H1 (cell line): ENCODE data around the gene SEMA3F. TPM values are rescaled to one million over a fixed set of nuclear protein-coding genes. Genes with fewer than 3 reads are reported as not detected.

Source experiments
- CTCF ChIA-PET: fragments of 300-600 bp; sonication (Branson Sonifier 250); formaldehyde crosslinking; loops from one replicate; lab custom pipeline; 2021; ENCODE audit not compliant: partially characterized antibody; lab: Charles Lee
- POLR2A ChIA-PET: fragments of 300-600 bp; sonication (Branson Sonifier 250); formaldehyde crosslinking; loops from one replicate; lab custom pipeline; 2021; ENCODE audit warnings: inconsistent platforms; ENCODE audit not compliant: partially characterized antibody; lab: Charles Lee
- DNase-seq, 2 experiments: peaks; one replicate each; pipeline versions ENCODE4 v3.0.0 to v3.0.0-alpha.2; 2010 to 2022; ENCODE audit warnings: low spot score in 2 of 2, low read depth in 1 of 2, mixed read lengths in 1 of 2
- FAIRE-seq: peaks from 2 replicates; lab custom pipeline; 2011; peaks lifted over from hg19 to GRCh38; lab: Jason Lieb, UNC
- H2AFZ ChIP-seq: 2 replicates; pipeline ENCODE4 v1.8.1; 2012; ENCODE audit warnings: low read length, inconsistent platforms
- H2AK5ac ChIP-seq: 2 replicates; pipeline ENCODE4 v1.6.1; 2013; ENCODE audit warnings: low read depth, low read length
- H2BK120ac ChIP-seq: replicated peaks from 2 replicates; pipeline ENCODE3; 2013; ENCODE audit warnings: low read depth, low read length, inconsistent platforms
- H2BK12ac ChIP-seq: 2 replicates; pipeline ENCODE4 v1.6.1; 2013; ENCODE audit warnings: low read depth, low read length
- H2BK15ac ChIP-seq: 2 replicates; pipeline ENCODE4 v1.6.1; 2013; ENCODE audit warnings: low read length
- H2BK20ac ChIP-seq: 2 replicates; pipeline ENCODE4 v1.6.1; 2013; ENCODE audit warnings: low read length
- H2BK5ac ChIP-seq: 2 replicates; pipeline ENCODE4 v1.6.1; 2013; ENCODE audit warnings: low read depth, low read length
- H3K14ac ChIP-seq: 2 replicates; pipeline ENCODE4 v1.6.1; 2013; ENCODE audit warnings: inconsistent platforms; ENCODE audit not compliant: insufficient read length
- H3K18ac ChIP-seq: 2 replicates; pipeline ENCODE4 v1.6.1; 2013; ENCODE audit warnings: low read length; ENCODE audit errors: extremely low read depth
- H3K23ac ChIP-seq: 2 replicates; pipeline ENCODE4 v1.6.1; 2013; ENCODE audit warnings: inconsistent platforms; ENCODE audit not compliant: insufficient read length
- H3K23me2 ChIP-seq: 2 replicates; pipeline ENCODE4 v1.6.1; 2013; ENCODE audit warnings: low read depth, low read length
- H3K27ac ChIP-seq: 2 replicates; pipeline ENCODE4 v1.6.1; 2011; ENCODE audit warnings: low read depth, low read length, inconsistent platforms
- H3K27me3 ChIP-seq, 4 experiments: replicated peaks in 1 of 4; 1 replicate in 1 of 4; 2 replicates in 3 of 4; pipeline versions ENCODE4 v1.6.1 to v1.8.1; 2011 to 2013; ENCODE audit warnings: low read length in 3 of 4, mild to moderate bottlenecking in 3 of 4, inconsistent platforms in 2 of 4, mixed read lengths in 2 of 4, moderate library complexity in 1 of 4; ENCODE audit not compliant: control insufficient read depth in 3 of 4, insufficient read depth in 3 of 4; ENCODE audit errors: extremely low read depth in 1 of 4
- H3K36me3 ChIP-seq, 4 experiments: 2 replicates each; pipeline versions ENCODE4 v1.6.1 to v1.8.1; 2011 to 2013; ENCODE audit warnings: mild to moderate bottlenecking in 4 of 4, low read length in 3 of 4, moderate library complexity in 2 of 4, control low read depth in 1 of 4, inconsistent platforms in 1 of 4; ENCODE audit not compliant: insufficient read depth in 4 of 4, control insufficient read depth in 2 of 4
- H3K4ac ChIP-seq: replicated peaks from 2 replicates; pipeline ENCODE3; 2013; ENCODE audit warnings: low read length, low read depth, mixed read lengths, inconsistent platforms; ENCODE audit not compliant: insufficient read length
- H3K4me1 ChIP-seq, 4 experiments: replicated peaks in 1 of 4; 1 replicate in 1 of 4; 2 replicates in 3 of 4; pipeline versions ENCODE4 v1.6.1 to v1.8.1; 2011 to 2013; ENCODE audit warnings: low read length in 3 of 4, inconsistent platforms in 2 of 4, mixed read lengths in 1 of 4; ENCODE audit not compliant: insufficient read depth in 4 of 4, control insufficient read depth in 3 of 4
- H3K4me2 ChIP-seq, 2 experiments: 2 replicates each; pipeline versions ENCODE4 v1.6.1 to v1.8.1; 2011 to 2013; ENCODE audit warnings: low read depth in 2 of 2, low read length in 2 of 2, control low read depth in 1 of 2, inconsistent platforms in 1 of 2, mild to moderate bottlenecking in 1 of 2; ENCODE audit not compliant: insufficient read depth in 1 of 2
- H3K4me3 ChIP-seq, 4 experiments: fragments of 200-600, 300-600 bp in 1 of 4; sonication (generic), shearing (Covaris generic), sonication (Bioruptor Twin) in 1 of 4; 2 replicates each; pipeline versions ENCODE4 v1.5.1 to v1.8.1; 2011 to 2016; ENCODE audit warnings: low read length in 4 of 4, low read depth in 3 of 4, control low read depth in 2 of 4, inconsistent platforms in 2 of 4, mild to moderate bottlenecking in 2 of 4, mixed read lengths in 1 of 4, moderate library complexity in 1 of 4; ENCODE audit not compliant: insufficient read depth in 2 of 4; ENCODE audit errors: extremely low read depth in 1 of 4
- H3K56ac ChIP-seq: replicated peaks from 2 replicates; pipeline ENCODE3; 2013; ENCODE audit warnings: low read depth, mild to moderate bottlenecking, mixed read lengths, low read length, inconsistent platforms; ENCODE audit not compliant: insufficient read length
- H3K79me1 ChIP-seq: 2 replicates; pipeline ENCODE4 v1.6.1; 2013; ENCODE audit warnings: low read depth, low read length, control low read depth
- H3K79me2 ChIP-seq, 2 experiments: 2 replicates each; pipeline versions ENCODE4 v1.6.1 to v1.8.1; 2012 to 2013; ENCODE audit warnings: low read length in 2 of 2, mild to moderate bottlenecking in 2 of 2, inconsistent platforms in 1 of 2; ENCODE audit not compliant: insufficient read depth in 2 of 2, control insufficient read depth in 1 of 2
- H3K9ac ChIP-seq, 4 experiments: replicated peaks in 1 of 4; 1 replicate in 1 of 4; 2 replicates in 3 of 4; pipeline versions ENCODE4 v1.6.1 to v1.8.1; 2011 to 2013; ENCODE audit warnings: low read depth in 3 of 4, low read length in 3 of 4, control low read depth in 2 of 4, mild to moderate bottlenecking in 2 of 4, moderate library complexity in 2 of 4, inconsistent platforms in 1 of 4; ENCODE audit errors: extremely low read depth in 1 of 4
- H3K9me3 ChIP-seq, 2 experiments: 2 replicates each; pipeline versions ENCODE4 v1.6.1 to v1.8.1; 2012 to 2013; ENCODE audit warnings: mild to moderate bottlenecking in 2 of 2, moderate library complexity in 2 of 2, control low read depth in 1 of 2, inconsistent platforms in 1 of 2, low read depth in 1 of 2, low read length in 1 of 2, mixed read lengths in 1 of 2; ENCODE audit not compliant: insufficient read depth in 2 of 2
- H4K20me1 ChIP-seq, 2 experiments: replicated peaks in 1 of 2; 2 replicates each; pipeline versions ENCODE3 to v1.8.1; 2011 to 2013; ENCODE audit warnings: inconsistent platforms in 2 of 2, low read length in 2 of 2, mild to moderate bottlenecking in 1 of 2; ENCODE audit not compliant: insufficient read depth in 2 of 2, control insufficient read depth in 1 of 2
- H4K5ac ChIP-seq: 2 replicates; pipeline ENCODE4 v1.6.1; 2013; ENCODE audit warnings: low read length, low read depth, mixed read lengths, inconsistent platforms; ENCODE audit not compliant: insufficient read length
- H4K8ac ChIP-seq: 2 replicates; pipeline ENCODE4 v1.8.0; 2013; ENCODE audit warnings: mild to moderate bottlenecking, moderate library complexity, low read length, inconsistent platforms; ENCODE audit not compliant: insufficient read depth; ENCODE audit errors: extremely low read depth
- H4K91ac ChIP-seq: replicated peaks from 2 replicates; pipeline ENCODE3; 2013; ENCODE audit warnings: low read length, mixed read lengths, inconsistent platforms; ENCODE audit not compliant: insufficient read length
- ATF3 ChIP-seq: IDR thresholded peaks from 2 replicates; pipeline ENCODE4 v1.6.1; 2011; ENCODE audit warnings: low read depth, mild to moderate bottlenecking, low read length; ENCODE audit not compliant: insufficient read depth
- BRCA1 ChIP-seq: IDR thresholded peaks from 2 replicates; pipeline ENCODE4 v1.6.1; 2012; ENCODE audit warnings: low read depth, low read length, improper control_type of control experiment
- CHD2 ChIP-seq: IDR thresholded peaks from 2 replicates; pipeline ENCODE4 v1.6.1; 2012; ENCODE audit warnings: low read length, improper control_type of control experiment
- EGR1 ChIP-seq: IDR thresholded peaks from 2 replicates; pipeline ENCODE4 v1.6.1; 2011; ENCODE audit warnings: low read depth, low read length, borderline replicate concordance
- EP300 ChIP-seq, 2 experiments: IDR thresholded peaks; 1 replicate in 1 of 2; 2 replicates in 1 of 2; pipeline ENCODE4 v1.6.1; 2011 to 2012; ENCODE audit warnings: low read depth in 2 of 2, low read length in 2 of 2, mild to moderate bottlenecking in 2 of 2, borderline replicate concordance in 1 of 2, inconsistent platforms in 1 of 2, moderate library complexity in 1 of 2
- GTF2F1 ChIP-seq: IDR thresholded peaks from 2 replicates; pipeline ENCODE4 v1.6.1; 2012; ENCODE audit warnings: low read depth, low read length, improper control_type of control experiment, borderline replicate concordance
- MAX ChIP-seq: IDR thresholded peaks from 2 replicates; pipeline ENCODE4 v1.6.1; 2012; ENCODE audit warnings: inconsistent platforms
- NANOG ChIP-seq: IDR thresholded peaks from 2 replicates; pipeline ENCODE4 v1.6.1; 2011; ENCODE audit warnings: low read length, low read depth, mild to moderate bottlenecking, inconsistent platforms; ENCODE audit not compliant: insufficient read depth, poor library complexity, severe bottlenecking
- PHF8 ChIP-seq: fragments of 200-600 bp; sonication (generic); conservative IDR thresholded peaks from 2 replicates; pipeline ENCODE4 v1.7.1; 2012; ENCODE audit warnings: low read depth, mild to moderate bottlenecking, inconsistent platforms, low read length, moderate library complexity
- POLR2AphosphoS5 ChIP-seq: IDR thresholded peaks from 2 replicates; pipeline ENCODE4 v1.6.1; 2011; ENCODE audit warnings: low read depth, low read length
- TEAD4 ChIP-seq: IDR thresholded peaks from 2 replicates; pipeline ENCODE4 v1.6.1; 2012; ENCODE audit warnings: low read depth, low read length, inconsistent platforms, mixed read lengths
- YY1 ChIP-seq: IDR thresholded peaks from 2 replicates; pipeline ENCODE4 v1.6.1; 2011; ENCODE audit warnings: low read depth, mild to moderate bottlenecking, low read length
- WGBS, 2 experiments: shearing (Covaris generic) in 1 of 2; methylation state at CpG; one replicate each; pipeline versions ENCODE4 v1.1.6 to v1.1.7; 2013 to 2015; ENCODE audit warnings: low lambda C conversion rate in 2 of 2, mixed read lengths in 2 of 2, inconsistent platforms in 1 of 2, low coverage in 1 of 2, missing lambda C conversion rate in 1 of 2; ENCODE audit not compliant: insufficient replicate concordance in 2 of 2, insufficient coverage in 1 of 2, insufficient read length in 1 of 2; ENCODE audit errors: extremely low coverage in 1 of 2, missing lambda C conversion rate in 1 of 2; 5-methylcytosine and 5-hydroxymethylcytosine counted together
- polyA plus RNA-seq, 7 experiments: library from polyadenylated mRNA; depleted of rRNA in 3 of 7; stranded (reverse) in 5 of 7; unstranded in 2 of 7; fragments of >200 nt in 5 of 7; fragments of 200-250 nt in 2 of 7; gene quantifications; 1 replicate in 5 of 7; 2 replicates in 1 of 7; 4 replicates in 1 of 7; pipeline versions ENCODE4 v1.2.1 to v1.2.3, GENCODE V29; 2011 to 2013; ENCODE audit warnings: missing spikeins in 2 of 7, mixed read lengths in 2 of 7
- total RNA-seq: library from RNA; stranded (reverse); fragmentation: NEBNext Ultra II Directional; extraction: Animal tissue kit (Norgen Biotek cat#: 25700); gene quantifications from 2 replicates; pipeline ENCODE4 v1.2.1, GENCODE V29; 2021

SEMA3F gene
- total and polyA plus RNA-seq, 2 of the 8 experiments (the other 6 are each of a cell fraction or from before 2014, with no cell fraction given) = 20.3 to 37.0 TPM

GRCh38 chr3:50164481-50164880 lies 9.4 kb downstream of the SEMA3F start:
- H3K56ac ChIP-seq = no peak overlapping the region
- no peak overlapping the region for H3K9ac ChIP-seq
- H3K4ac ChIP-seq = no peak overlapping the region
- H3K4me1 ChIP-seq = peaks cover 0 to 22% (median 16%) of the 10 kb centered on the region in 4 experiments; a peak in 6 of 7 replicates
- H3K18ac ChIP-seq = no peak overlapping the region; the same call in 1 of the 2 replicates
- no peak for FAIRE-seq
- H3K4me3 ChIP-seq = no peak overlapping the region
- H2AK5ac ChIP-seq = no peak overlapping the region
- peak overlapping the region; percentile 40 for H2BK5ac ChIP-seq
- no peak for DNase-seq
- H3K79me2 ChIP-seq = peaks cover 0 to 18% of the 10 kb centered on the region in 2 experiments; a peak in 3 of 4 replicates
- H4K91ac ChIP-seq = no peak overlapping the region
- H4K20me1 ChIP-seq = peaks cover 5 to 12% of the 10 kb centered on the region in 2 experiments
- no peak overlapping the region for H2BK12ac ChIP-seq
- H3K27me3 ChIP-seq = no peaks in the 10 kb centered on the region
- no peaks in the 10 kb centered on the region for H3K23me2 ChIP-seq
- H4K5ac ChIP-seq = no peak overlapping the region
- ChIA-PET CTCF (interaction anchor here (0.9 to 25.0 kb wide), 10 partner anchors 8 to 82 kb away, joined by 3 to 299 read pairs (median 6); partner anchors contain the start of gene GNAT1), POLR2A (interaction anchor here (0.9 to 1.8 kb wide), 7 partner anchors 8 to 75 kb away, joined by 3 to 6 read pairs (median 4); no protein-coding TSS in a partner anchor)
- TF ChIP-seq YY1 (no peak), TEAD4 (no peak), PHF8 (no peak), NANOG (no peak), CHD2 (no peak), GTF2F1 (no peak), POLR2AphosphoS5 (no peak), EGR1 (no peak), EP300 (IDR thresholded peaks at IDR 0.05; ENCODE audit: borderline replicate concordance in 1 of 2, low read depth in 2 of 2, low read length in 2 of 2) (no peak), BRCA1 (no peak), ATF3 (no peak), MAX (no peak)
- no peak overlapping the region; the same call in 1 of the 2 replicates for H4K8ac ChIP-seq
- H2BK20ac ChIP-seq = 0 out of 2 replicates have a peak overlapping the region, but pooled peaks have one; percentile 41
- peaks cover 18% of the 10 kb centered on the region for H3K79me1 ChIP-seq
- H3K14ac ChIP-seq = no peak overlapping the region
- WGBS, 2 experiments = 95% methylated on average over 1 of the region's 1 CpG; no CpG with 5 or more reads in 1 of the 2 experiments
- no peak overlapping the region for H3K23ac ChIP-seq
- H3K4me2 ChIP-seq = no peak overlapping the region
- H2BK15ac ChIP-seq = peak overlapping the region; percentile 6; the same call in 1 of the 2 replicates
- no peak overlapping the region for H3K27ac ChIP-seq
- no peak overlapping the region for H2BK120ac ChIP-seq
- H2AFZ ChIP-seq = no peak overlapping the region
- H3K9me3 ChIP-seq = no peaks in the 10 kb centered on the region
- H3K36me3 ChIP-seq = peaks cover 7 to 19% (median 15%) of the 10 kb centered on the region in 4 experiments; a peak in 5 of 8 replicates
